Peyer's patch (tissue), 4 donors: ENCODE results near the gene CD68. TPM values are rescaled to one million over a fixed set of nuclear protein-coding genes. Genes with fewer than 3 reads are reported as not detected.
A peak's percentile ranks its signal among the peaks of the same experiment; 100 is the strongest.
"Not testable (repeated sequence)": the region's sequence is repeated elsewhere in the genome, so short reads cannot be mapped to it uniquely, and the experiment has no call there.

Source experiments
- DNase-seq, 3 donors: peaks; one replicate each; pipeline ENCODE4 v3.0.0-alpha.2; 2017 to 2019
- H3K27ac ChIP-seq, 4 donors: fragments of 200-600 bp; sonication (generic); one replicate each; pipeline ENCODE4 v1.5.1; 2016 to 2019
- H3K27me3 ChIP-seq, 2 donors: fragments of 200-600 bp; sonication (generic); one replicate each; pipeline ENCODE4 v1.5.1; 2019
- H3K36me3 ChIP-seq, 3 donors: fragments of 200-600 bp; sonication (generic); one replicate each; pipeline ENCODE4 v1.5.1; 2016 to 2019
- H3K4me1 ChIP-seq, 4 donors: fragments of 200-600 bp; sonication (generic); one replicate each; pipeline ENCODE4 v1.5.1; 2016 to 2019
- H3K4me3 ChIP-seq, 4 donors: fragments of 200-600 bp; sonication (generic); 1 replicate in 3 of 4; 2 replicates in 1 of 4; pipeline ENCODE4 v1.5.1; 2016 to 2019; ENCODE audit warnings: mild to moderate bottlenecking in 1 of 4
- H3K9me3 ChIP-seq, 4 donors: fragments of 200-600 bp; sonication (generic); one replicate each; pipeline ENCODE4 v1.5.1; 2016 to 2019; ENCODE audit warnings: mild to moderate bottlenecking in 1 of 4
- POLR2A ChIP-seq, 2 donors: fragments of 450-650 bp; IDR thresholded peaks; one replicate each; pipeline ENCODE4 v1.5.1; 2017; ENCODE audit warnings: antibody characterized with exemption in 2 of 2, mild to moderate bottlenecking in 2 of 2, moderate library complexity in 2 of 2
- total RNA-seq, 4 donors: library from RNA; depleted of rRNA; stranded (reverse); fragments of >200 nt; gene quantifications; one replicate each; pipeline ENCODE4 v1.1.0, GENCODE V29; 2016
- TF ChIP-seq, protein P1 (sequence below), 6 experiments: fragments of 450-650 bp in 4 of 6; fragments of 200-600 bp in 2 of 6; sonication (generic) in 1 of 6; IDR thresholded peaks; one replicate each; pipeline ENCODE4 v1.5.1; 2017 to 2019; ENCODE audit warnings: antibody characterized with exemption in 6 of 6, mild to moderate bottlenecking in 3 of 6, moderate library complexity in 1 of 6

The CD68 gene
- total RNA-seq, 4 donors from 2014 or later, result 42.1 to 149 (median 124) TPM

DNA sequence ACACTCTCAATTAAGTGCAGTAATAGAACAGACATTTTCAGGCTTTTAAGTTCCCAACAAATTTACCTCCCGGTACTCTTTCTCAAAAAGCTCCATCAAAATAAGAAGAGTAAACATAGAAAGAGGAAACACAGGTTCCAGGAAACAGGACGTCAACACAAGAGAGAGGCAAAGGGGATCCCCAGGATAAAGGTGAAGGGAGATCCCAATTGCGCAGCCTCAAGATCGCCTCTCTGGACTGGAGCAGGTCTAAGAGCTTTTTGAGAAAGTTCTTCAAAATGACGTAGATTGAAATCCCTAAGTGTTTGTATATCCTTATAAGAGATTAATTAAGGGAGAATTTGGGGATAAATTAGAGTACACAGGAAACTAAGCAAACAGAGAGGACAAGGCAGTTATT, 39.2 kb downstream of the CD68 start:
- no peak for TF ChIP-seq POLR2A (IDR thresholded peaks at IDR 0.05)
- TF ChIP-seq, protein P1, sequence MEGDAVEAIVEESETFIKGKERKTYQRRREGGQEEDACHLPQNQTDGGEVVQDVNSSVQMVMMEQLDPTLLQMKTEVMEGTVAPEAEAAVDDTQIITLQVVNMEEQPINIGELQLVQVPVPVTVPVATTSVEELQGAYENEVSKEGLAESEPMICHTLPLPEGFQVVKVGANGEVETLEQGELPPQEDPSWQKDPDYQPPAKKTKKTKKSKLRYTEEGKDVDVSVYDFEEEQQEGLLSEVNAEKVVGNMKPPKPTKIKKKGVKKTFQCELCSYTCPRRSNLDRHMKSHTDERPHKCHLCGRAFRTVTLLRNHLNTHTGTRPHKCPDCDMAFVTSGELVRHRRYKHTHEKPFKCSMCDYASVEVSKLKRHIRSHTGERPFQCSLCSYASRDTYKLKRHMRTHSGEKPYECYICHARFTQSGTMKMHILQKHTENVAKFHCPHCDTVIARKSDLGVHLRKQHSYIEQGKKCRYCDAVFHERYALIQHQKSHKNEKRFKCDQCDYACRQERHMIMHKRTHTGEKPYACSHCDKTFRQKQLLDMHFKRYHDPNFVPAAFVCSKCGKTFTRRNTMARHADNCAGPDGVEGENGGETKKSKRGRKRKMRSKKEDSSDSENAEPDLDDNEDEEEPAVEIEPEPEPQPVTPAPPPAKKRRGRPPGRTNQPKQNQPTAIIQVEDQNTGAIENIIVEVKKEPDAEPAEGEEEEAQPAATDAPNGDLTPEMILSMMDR (IDR thresholded peaks at IDR 0.05), result no peak
- DNase-seq, result no peak
- H3K9me3 ChIP-seq, result no peaks in the 10 kb centered on the region
- no peaks in the 10 kb centered on the region for H3K27me3 ChIP-seq
- H3K4me3 ChIP-seq, result no peak overlapping the region
- peaks cover 0 to 7% (median 3%) of the 10 kb centered on the region in 4 donors for H3K4me1 ChIP-seq
- H3K27ac ChIP-seq, result no peak overlapping the region
- no peaks in the 10 kb centered on the region for H3K36me3 ChIP-seq

DNA sequence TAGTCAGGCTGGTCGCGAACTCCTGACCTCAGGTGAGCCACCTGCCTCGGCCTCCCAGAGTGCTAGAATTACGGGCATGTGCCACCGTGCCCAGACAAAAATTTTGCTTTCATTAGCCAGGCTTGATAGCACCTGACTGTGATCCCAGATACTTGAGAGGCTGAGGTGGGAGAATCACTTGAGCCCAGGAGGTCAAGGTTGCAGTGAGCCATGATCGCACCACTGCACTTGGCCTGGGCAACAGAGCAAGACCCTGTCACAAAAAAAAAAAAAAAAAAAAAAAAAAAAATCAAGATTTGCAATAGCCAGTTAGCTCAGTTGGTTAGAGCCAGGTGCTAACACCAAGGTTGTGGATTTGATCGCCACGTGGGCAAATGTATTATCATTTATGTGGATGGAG, 41.4 kb downstream of the CD68 start:
- H3K4me3 ChIP-seq, result no peak overlapping the region
- H3K9me3 ChIP-seq, result no peaks in the 10 kb centered on the region
- H3K36me3 ChIP-seq, result peaks cover 0 to under 1% (median 0%) of the 10 kb centered on the region in 3 donors
- H3K27me3 ChIP-seq, result no peaks in the 10 kb centered on the region
- H3K4me1 ChIP-seq, result peaks cover 0 to 8% (median 0%) of the 10 kb centered on the region in 4 donors
- no peak for TF ChIP-seq POLR2A (IDR thresholded peaks at IDR 0.05)
- no peak overlapping the region for H3K27ac ChIP-seq
- DNase-seq, result no peak

DNA sequence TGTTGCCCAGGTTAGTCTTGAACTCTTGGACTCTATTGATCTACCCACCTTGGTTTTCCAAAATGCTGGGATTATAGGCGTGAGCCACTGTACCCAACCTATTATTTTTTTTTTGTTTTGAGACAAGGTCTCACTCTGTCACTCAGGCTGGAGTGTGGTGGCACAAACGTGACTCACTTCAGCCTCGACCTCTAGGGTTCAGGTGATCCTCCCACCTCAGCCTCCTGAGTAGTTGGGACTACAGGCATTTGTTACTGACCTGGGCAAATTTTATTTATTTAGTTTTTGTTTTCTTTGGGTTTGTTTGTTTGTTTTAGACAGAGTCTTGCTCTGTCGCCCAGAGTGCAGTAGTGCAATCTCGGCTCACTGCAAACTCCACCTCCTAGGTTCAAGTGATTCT, 44.2 kb downstream of the CD68 start:
- no peaks in the 10 kb centered on the region for H3K9me3 ChIP-seq
- TF ChIP-seq POLR2A (IDR thresholded peaks at IDR 0.05), result no peak
- TF ChIP-seq, protein P1 (IDR thresholded peaks at IDR 0.05), result no peak
- no peak overlapping the region for H3K27ac ChIP-seq
- peaks cover 0 to 6% (median 0%) of the 10 kb centered on the region in 3 donors for H3K36me3 ChIP-seq
- H3K27me3 ChIP-seq, result no peaks in the 10 kb centered on the region
- no peak for DNase-seq
- H3K4me3 ChIP-seq, result no peak overlapping the region
- peaks cover 0 to 24% (median 2%) of the 10 kb centered on the region in 4 donors for H3K4me1 ChIP-seq

DNA sequence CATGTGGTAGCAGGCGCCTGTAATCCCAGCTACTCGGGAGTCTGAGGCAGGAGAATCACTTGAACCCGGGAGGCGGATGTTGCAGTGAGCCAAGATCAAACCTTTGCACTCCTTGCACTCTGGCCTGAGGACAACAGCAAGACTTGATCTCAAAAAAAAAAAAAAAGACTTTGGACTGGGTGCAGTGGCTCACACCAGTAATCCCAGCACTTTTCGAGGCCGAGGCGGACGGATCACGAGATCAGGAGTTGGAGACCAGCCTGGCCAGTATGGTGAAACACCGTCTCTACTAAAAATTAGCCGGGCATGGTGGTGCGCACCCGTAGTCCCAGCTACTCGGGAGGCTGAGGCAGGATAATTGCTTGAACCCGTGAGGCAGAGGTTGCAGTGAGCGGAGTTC, 46.3 kb downstream of the CD68 start:
- peak in 2 of 3 donors; percentile 60 to 61 for DNase-seq
- not testable (repeated sequence) for H3K27me3 ChIP-seq, H3K9me3 ChIP-seq, H3K36me3 ChIP-seq
- Histone ChIP-seq H3K4me3 (peak overlapping the region in 1 of 4 donors; percentile 84), H3K4me1 (peaks cover 0 to 24% (median 2%) of the 10 kb centered on the region in 4 donors), H3K27ac (peak overlapping the region in 3 of 4 donors; percentile 94 to 96 (median 95))
- TF ChIP-seq POLR2A (IDR thresholded peaks at IDR 0.05), result peak in 1 of 2 donors; percentile 22

GRCh38 chr17:7626307-7626706, 46.9 kb downstream of the CD68 start:
- Histone ChIP-seq H3K27ac (peak overlapping the region in 3 of 4 donors; percentile 94 to 96 (median 95)), H3K9me3 (no peaks in the 10 kb centered on the region), H3K36me3 (peaks cover 0 to 6% (median 0%) of the 10 kb centered on the region in 3 donors), H3K4me1 (peaks cover 0 to 24% (median 2%) of the 10 kb centered on the region in 4 donors), H3K27me3 (no peaks in the 10 kb centered on the region), H3K4me3 (peak overlapping the region in 3 of 4 donors; percentile 84 to 94 (median 88))
- TF ChIP-seq, protein P1 (IDR thresholded peaks at IDR 0.05), result no peak
- no peak for TF ChIP-seq POLR2A (IDR thresholded peaks at IDR 0.05)
- DNase-seq, result no peak

DNA sequence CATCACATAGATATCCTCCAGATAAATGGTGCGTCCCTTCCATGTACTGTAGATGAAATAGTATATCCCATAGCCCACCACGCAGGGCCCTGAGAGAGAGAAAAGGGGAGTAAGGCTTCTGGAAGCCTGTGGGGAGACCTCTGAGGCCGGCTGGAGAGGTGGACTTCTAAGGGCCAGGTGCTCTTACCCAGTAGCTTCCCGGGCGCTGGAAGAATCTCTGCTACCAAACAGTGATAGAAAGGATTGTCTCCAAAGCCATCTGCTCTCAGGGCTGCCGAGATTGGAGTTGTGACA, 47.5 kb downstream of the CD68 start:
- DNase-seq, result peak in 1 of 3 donors; percentile 50
- H3K4me3 ChIP-seq, result peak overlapping the region; percentile 64 to 94 (median 86)
- H3K36me3 ChIP-seq, result peaks cover 0 to 6% (median 0%) of the 10 kb centered on the region in 3 donors
- H3K4me1 ChIP-seq, result peaks cover 0 to 24% (median 2%) of the 10 kb centered on the region in 4 donors
- TF ChIP-seq, protein P1 (IDR thresholded peaks at IDR 0.05), result no peak
- TF ChIP-seq POLR2A (IDR thresholded peaks at IDR 0.05), result no peak
- no peaks in the 10 kb centered on the region for H3K9me3 ChIP-seq
- peak overlapping the region; percentile 80 to 96 (median 94) for H3K27ac ChIP-seq
- no peaks in the 10 kb centered on the region for H3K27me3 ChIP-seq
